ENCODE data around the gene PLEKHF1. TPM values are rescaled to one million over a fixed set of nuclear protein-coding genes. Genes with fewer than 3 reads are reported as not detected.

Gene PLEKHF1
- total RNA-seq, 1 experiment from 2014 or later = 15.9 TPM

- no peaks in the 10 kb centered on the region for H3K9me3 ChIP-seq (ENCODE audit: low read length)
- H3K4me2 ChIP-seq (ENCODE audit: low read length) = no peak overlapping the region
- no peak overlapping the region for H3K9ac ChIP-seq (ENCODE audit: low read length)
- DNase-seq = no peak
- no peaks in the 10 kb centered on the region for H3F3A ChIP-seq (ENCODE audit: low read length, unreplicated experiment)
- H4K20me1 ChIP-seq (ENCODE audit: low read length) = no peaks in the 10 kb centered on the region
- H3K4me1 ChIP-seq (ENCODE audit: insufficient read depth, low read length) = peaks cover 10% of the 10 kb centered on the region; the same call in 1 of the 2 replicates
- H2AFZ ChIP-seq (ENCODE audit: low read length) = no peak overlapping the region
- ATAC-seq = no peak
- H3K79me2 ChIP-seq (ENCODE audit: low read length) = peaks cover 15% of the 10 kb centered on the region
- TF ChIP-seq EZH2phosphoT487 (IDR thresholded peaks at IDR 0.05; ENCODE audit: borderline replicate concordance, low read length) (no peak), CTCF (conservative IDR thresholded peaks at IDR 0.05; ENCODE audit: low read depth, low read length) (no peak), EZH2 (IDR thresholded peaks at IDR 0.05; ENCODE audit: low read length, unreplicated experiment) (no peak)
- H3K9me2 ChIP-seq (replicated peaks; ENCODE audit: low read length) = no peaks in the 10 kb centered on the region
- intact Hi-C loops (cut with micrococcal nuclease) = no loop called here
- CTCF ChIA-PET = no interaction called here
- POLR2A ChIA-PET (ENCODE audit: unreplicated experiment) = no interaction called here
- H3K27me3 ChIP-seq (ENCODE audit: low read length) = no peaks in the 10 kb centered on the region
- BruUV-seq (replicated peaks) = no TSS peak
- no peak overlapping the region for H3K27ac ChIP-seq (ENCODE audit: low read length)
- no peak overlapping the region for H3K4me3 ChIP-seq (ENCODE audit: low read length)
- no peaks in the 10 kb centered on the region for H3K36me3 ChIP-seq (ENCODE audit: low read depth, low read length)
Measured at GRCh38 chr19:29675120-29675649, 9.9 kb downstream of the PLEKHF1 start.

- H3F3A ChIP-seq (ENCODE audit: low read length, unreplicated experiment) = no peaks in the 10 kb centered on the region
- no peaks in the 10 kb centered on the region for H3K27me3 ChIP-seq (ENCODE audit: low read length)
- no TSS peak for BruUV-seq (replicated peaks)
- no peaks in the 10 kb centered on the region for H3K9me2 ChIP-seq (replicated peaks; ENCODE audit: low read length)
- peaks cover 15% of the 10 kb centered on the region for H3K79me2 ChIP-seq (ENCODE audit: low read length)
- no peak overlapping the region for H3K9ac ChIP-seq (ENCODE audit: low read length)
- H3K4me1 ChIP-seq (ENCODE audit: insufficient read depth, low read length) = peaks cover 10% of the 10 kb centered on the region; the same call in 1 of the 2 replicates
- DNase-seq (no peak), ATAC-seq (no peak)
- ChIA-PET CTCF (no interaction called here), POLR2A (ENCODE audit: unreplicated experiment) (no interaction called here)
- no peaks in the 10 kb centered on the region for H3K36me3 ChIP-seq (ENCODE audit: low read depth, low read length)
- no peak overlapping the region for H3K4me3 ChIP-seq (ENCODE audit: low read length)
- no peak overlapping the region for H2AFZ ChIP-seq (ENCODE audit: low read length)
- no peak overlapping the region for H3K27ac ChIP-seq (ENCODE audit: low read length)
- intact Hi-C loops (cut with micrococcal nuclease) = no loop called here
- H3K4me2 ChIP-seq (ENCODE audit: low read length) = no peak overlapping the region
- no peaks in the 10 kb centered on the region for H3K9me3 ChIP-seq (ENCODE audit: low read length)
- no peak for TF ChIP-seq CTCF (conservative IDR thresholded peaks at IDR 0.05; ENCODE audit: low read depth, low read length)
- TF ChIP-seq EZH2 (IDR thresholded peaks at IDR 0.05; ENCODE audit: low read length, unreplicated experiment) = no peak
- TF ChIP-seq EZH2phosphoT487 (IDR thresholded peaks at IDR 0.05; ENCODE audit: borderline replicate concordance, low read length) = no peak
- H4K20me1 ChIP-seq (ENCODE audit: low read length) = no peaks in the 10 kb centered on the region
Measured at GRCh38 chr19:29675650-29676186, 10.5 kb downstream of the PLEKHF1 start.

- Histone ChIP-seq H3K4me3 (ENCODE audit: low read length) (no peak overlapping the region), H2AFZ (ENCODE audit: low read length) (no peak overlapping the region), H3K9ac (ENCODE audit: low read length) (no peak overlapping the region), H3K27me3 (ENCODE audit: low read length) (no peaks in the 10 kb centered on the region), H3K9me3 (ENCODE audit: low read length) (no peaks in the 10 kb centered on the region), H4K20me1 (ENCODE audit: low read length) (no peaks in the 10 kb centered on the region), H3K27ac (ENCODE audit: low read length) (no peak overlapping the region), H3K9me2 (replicated peaks; ENCODE audit: low read length) (no peaks in the 10 kb centered on the region), H3K36me3 (ENCODE audit: low read depth, low read length) (no peaks in the 10 kb centered on the region), H3F3A (ENCODE audit: low read length, unreplicated experiment) (no peaks in the 10 kb centered on the region), H3K4me2 (ENCODE audit: low read length) (no peak overlapping the region), H3K79me2 (ENCODE audit: low read length) (peaks cover 15% of the 10 kb centered on the region), H3K4me1 (ENCODE audit: insufficient read depth, low read length) (peaks cover 5% of the 10 kb centered on the region; the same call in 1 of the 2 replicates)
- DNase-seq = no peak
- ChIA-PET CTCF (no interaction called here), POLR2A (ENCODE audit: unreplicated experiment) (no interaction called here)
- no TSS peak for BruUV-seq (replicated peaks)
- no peak for ATAC-seq
- TF ChIP-seq EZH2 (IDR thresholded peaks at IDR 0.05; ENCODE audit: low read length, unreplicated experiment) = no peak
- no peak for TF ChIP-seq EZH2phosphoT487 (IDR thresholded peaks at IDR 0.05; ENCODE audit: borderline replicate concordance, low read length)
- TF ChIP-seq CTCF (conservative IDR thresholded peaks at IDR 0.05; ENCODE audit: low read depth, low read length) = no peak
- intact Hi-C loops (cut with micrococcal nuclease) = no loop called here
Measured at GRCh38 chr19:29676586-29676985, 11.3 kb downstream of the PLEKHF1 start.
